DOHH2 (cell line): Measurements from ENCODE around the gene DDR2.

Experiments
- CTCF ChIP-seq: fragments of 200-600 bp; sonication (generic); IDR thresholded peaks from one replicate; pipeline ENCODE4 v1.5.1; 2014; ENCODE audit warnings: antibody characterized with exemption, mild to moderate bottlenecking, low read depth, low read length; ENCODE audit not compliant: poor library complexity, severe bottlenecking
- EZH2phosphoT487 ChIP-seq: fragments of 200-600 bp; sonication (generic); IDR thresholded peaks from 2 replicates; pipeline ENCODE4 v1.6.1; 2017; ENCODE audit warnings: borderline replicate concordance, mild to moderate bottlenecking, antibody characterized with exemption, low read length, moderate library complexity, mixed read lengths

GRCh38 chr1:162699366-162699765 is 67.1 kb downstream of the DDR2 start:
- TF ChIP-seq CTCF (no peak), EZH2phosphoT487 (no peak)
